GM18861 (cell line): ENCODE results near the gene CALHM3.
"Not testable (repeated sequence)": the region's sequence is repeated elsewhere in the genome, so short reads cannot be mapped to it uniquely, and the experiment has no call there.

Experiments used
- ATAC-seq: cut with Tn5 transposase; IDR thresholded peaks from one replicate; pipeline ENCODE4 v1.9.1; 2021; ENCODE audit not compliant: unreplicated experiment

Gene CALHM3

GRCh38 chr10:103502849-103503660, 24.0 kb upstream of the CALHM3 start:
- ATAC-seq: no peak

GRCh38 chr10:103501186-103501585, 22.1 kb upstream of the CALHM3 start:
- ATAC-seq: no peak

- no peak for ATAC-seq
Observed at GRCh38 chr10:103500481-103500880, 21.4 kb upstream of the CALHM3 start.

- ATAC-seq: no peak
Observed at GRCh38 chr10:103499881-103500280, 20.8 kb upstream of the CALHM3 start.

GRCh38 chr10:103498936-103499638, 20.0 kb upstream of the CALHM3 start:
- no peak for ATAC-seq

- no peak for ATAC-seq
Observed at GRCh38 chr10:103497161-103497915, 18.3 kb upstream of the CALHM3 start.

- no peak for ATAC-seq
Observed at GRCh38 chr10:103495321-103495720, 16.3 kb upstream of the CALHM3 start.

- ATAC-seq: no peak
Observed at GRCh38 chr10:103493916-103494877, 15.2 kb upstream of the CALHM3 start.

- ATAC-seq: no peak
Observed at GRCh38 chr10:103493362-103493915, 14.4 kb upstream of the CALHM3 start, which contains the start of gene NEURL1. TSS of gene NEURL1 (plus strand) at chr10:103493705. CDS start at chr10:103494388, 683 bp downstream.

- no peak for ATAC-seq
Observed at GRCh38 chr10:103492655-103493261, 13.7 kb upstream of the CALHM3 start.

GRCh38 chr10:103491729-103492364, 12.8 kb upstream of the CALHM3 start:
- ATAC-seq: no peak

- no peak for ATAC-seq
Observed at GRCh38 chr10:103490986-103491314, 11.9 kb upstream of the CALHM3 start.

- no peak for ATAC-seq
Observed at GRCh38 chr10:103487410-103487708, 8.3 kb upstream of the CALHM3 start.

GRCh38 chr10:103486635-103487409, 7.8 kb upstream of the CALHM3 start:
- ATAC-seq: not testable (repeated sequence)

GRCh38 chr10:103481974-103482531, 3.0 kb upstream of the CALHM3 start:
- peak; percentile 61 for ATAC-seq

GRCh38 chr10:103480521-103480920, 1.5 kb upstream of the CALHM3 start:
- no peak for ATAC-seq

GRCh38 chr10:103478671-103479070, 369 bp downstream of the CALHM3 start:
- no peak for ATAC-seq

GRCh38 chr10:103476046-103476768, 2.8 kb downstream of the CALHM3 start:
- ATAC-seq: peak; percentile 45
